ENCODE measurements around the gene FAM98B. TPM values are rescaled to one million over a fixed set of nuclear protein-coding genes. Genes with fewer than 3 reads are reported as not detected.

Gene FAM98B
- total and polyA plus RNA-seq, 10 donors, result 5.7 to 32.3 (median 16.4) TPM

DNA sequence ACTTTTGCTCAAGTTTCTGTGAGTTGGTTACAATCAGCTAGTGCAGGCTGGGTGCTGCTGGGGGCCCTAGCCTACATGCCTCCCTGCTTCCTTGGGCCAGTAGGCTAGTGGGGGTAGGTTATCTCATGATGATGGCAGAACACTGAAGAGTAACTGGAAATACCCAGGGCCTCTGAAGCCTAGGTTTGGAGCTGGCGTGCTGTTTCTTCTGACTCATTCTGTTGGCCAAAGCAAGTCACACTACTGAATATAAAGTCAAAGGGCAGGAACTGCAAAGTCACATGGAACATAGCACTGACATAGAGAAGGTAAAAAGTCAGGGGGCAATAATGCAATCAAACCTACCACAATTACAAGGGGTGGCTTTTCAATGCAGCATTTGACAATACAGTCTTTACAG lies 76.2 kb downstream of the FAM98B start:
- H3K4me1 ChIP-seq, result peaks cover 0 to 30% (median 0%) of the 10 kb centered on the region in 6 donors
- WGBS, 5 donors, result 69 to 81% (median 77%) methylated on average over 1 of the region's 1 CpG
- no peak overlapping the region for H3K4me3 ChIP-seq
- no peaks in the 10 kb centered on the region for H3K9me3 ChIP-seq
- intact Hi-C loops (cut with DNase I; ENCODE audit: low total_unique reads), result no loop called here
- no peaks in the 10 kb centered on the region for H3K27me3 ChIP-seq (replicated peaks in 1 of 7)
- no peak overlapping the region for H3K27ac ChIP-seq
- no peak for DNase-seq
- TF ChIP-seq POLR2AphosphoS5 (IDR thresholded peaks at IDR 0.05), result no peak
- H3K36me3 ChIP-seq, result peaks cover 0 to 32% (median 0%) of the 10 kb centered on the region in 6 donors

DNA sequence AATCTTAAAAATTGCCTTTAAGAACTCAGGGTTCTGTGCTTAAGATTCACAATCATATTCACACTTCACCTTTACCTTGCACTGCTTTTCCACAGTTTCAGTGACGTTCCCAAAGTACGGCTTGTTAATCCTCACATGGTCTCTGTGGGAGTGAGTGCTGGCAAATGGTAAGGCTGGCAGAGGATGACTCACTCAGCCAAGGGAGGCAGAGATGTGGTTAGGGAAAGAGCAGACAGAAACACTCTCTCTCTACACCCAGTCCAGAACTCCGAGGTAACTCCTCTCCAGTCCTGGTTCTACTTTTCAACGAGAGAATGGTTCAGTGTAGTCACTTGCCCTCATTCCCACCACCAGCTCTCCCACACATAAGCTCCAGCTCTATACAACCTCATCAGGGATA lies 77.6 kb downstream of the FAM98B start:
- no peaks in the 10 kb centered on the region for H3K27me3 ChIP-seq (replicated peaks in 1 of 7)
- no peak overlapping the region for H3K27ac ChIP-seq
- no peak overlapping the region for H3K4me3 ChIP-seq
- TF ChIP-seq, protein P1, sequence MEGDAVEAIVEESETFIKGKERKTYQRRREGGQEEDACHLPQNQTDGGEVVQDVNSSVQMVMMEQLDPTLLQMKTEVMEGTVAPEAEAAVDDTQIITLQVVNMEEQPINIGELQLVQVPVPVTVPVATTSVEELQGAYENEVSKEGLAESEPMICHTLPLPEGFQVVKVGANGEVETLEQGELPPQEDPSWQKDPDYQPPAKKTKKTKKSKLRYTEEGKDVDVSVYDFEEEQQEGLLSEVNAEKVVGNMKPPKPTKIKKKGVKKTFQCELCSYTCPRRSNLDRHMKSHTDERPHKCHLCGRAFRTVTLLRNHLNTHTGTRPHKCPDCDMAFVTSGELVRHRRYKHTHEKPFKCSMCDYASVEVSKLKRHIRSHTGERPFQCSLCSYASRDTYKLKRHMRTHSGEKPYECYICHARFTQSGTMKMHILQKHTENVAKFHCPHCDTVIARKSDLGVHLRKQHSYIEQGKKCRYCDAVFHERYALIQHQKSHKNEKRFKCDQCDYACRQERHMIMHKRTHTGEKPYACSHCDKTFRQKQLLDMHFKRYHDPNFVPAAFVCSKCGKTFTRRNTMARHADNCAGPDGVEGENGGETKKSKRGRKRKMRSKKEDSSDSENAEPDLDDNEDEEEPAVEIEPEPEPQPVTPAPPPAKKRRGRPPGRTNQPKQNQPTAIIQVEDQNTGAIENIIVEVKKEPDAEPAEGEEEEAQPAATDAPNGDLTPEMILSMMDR (IDR thresholded peaks at IDR 0.05 in 8 of 11, conservative IDR thresholded peaks at IDR 0.05 in 3 of 11), result no peak
- intact Hi-C loops (cut with DNase I; ENCODE audit: low total_unique reads), result no loop called here
- 81 to 93% (median 86%) methylated on average over 4 of the region's 4 CpGs for WGBS, 5 donors
- H3K4me1 ChIP-seq, result peaks cover 0 to 43% (median 0%) of the 10 kb centered on the region in 6 donors
- H3K36me3 ChIP-seq, result peaks cover 0 to 26% (median 0%) of the 10 kb centered on the region in 6 donors
- DNase-seq, result no peak
- no peaks in the 10 kb centered on the region for H3K9me3 ChIP-seq

DNA sequence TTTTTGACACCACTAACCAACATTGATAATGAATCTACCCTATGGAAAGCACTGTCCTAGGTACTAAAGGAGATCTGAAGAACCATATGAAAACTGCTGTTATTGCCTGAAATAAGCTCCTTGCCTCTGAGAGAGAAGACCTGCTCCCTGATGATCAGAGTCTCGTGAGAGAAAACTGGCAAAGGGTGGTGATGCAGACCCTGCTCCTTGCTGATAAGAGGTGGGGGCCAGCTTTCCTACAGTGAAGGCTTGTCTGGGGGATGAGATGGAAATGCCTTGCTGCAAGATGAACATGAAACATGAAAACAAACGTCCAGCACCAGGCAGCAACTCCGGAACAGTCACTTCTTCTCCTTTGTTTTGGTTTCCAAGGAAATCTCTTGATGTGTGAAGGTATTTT lies 78.8 kb downstream of the FAM98B start:
- TF ChIP-seq POLR2A (IDR thresholded peaks at IDR 0.05) (no peak), POLR2AphosphoS5 (IDR thresholded peaks at IDR 0.05) (no peak)
- TF ChIP-seq, protein P1 (IDR thresholded peaks at IDR 0.05 in 8 of 11, conservative IDR thresholded peaks at IDR 0.05 in 3 of 11), result no peak
- peaks cover 0 to 26% (median 0%) of the 10 kb centered on the region in 6 donors for H3K36me3 ChIP-seq
- no peak for DNase-seq
- H3K9me3 ChIP-seq, result no peaks in the 10 kb centered on the region
- H3K27me3 ChIP-seq (replicated peaks in 1 of 7), result no peaks in the 10 kb centered on the region
- peaks cover 0 to 55% (median 0%) of the 10 kb centered on the region in 6 donors for H3K4me1 ChIP-seq
- 84 to 95% (median 87%) methylated on average over 3 of the region's 3 CpGs for WGBS, 5 donors
- intact Hi-C loops (cut with DNase I; ENCODE audit: low total_unique reads), result no loop called here
- H3K27ac ChIP-seq, result peak overlapping the region in 1 of 8 donors; percentile 8
- no peak overlapping the region for H3K4me3 ChIP-seq

DNA sequence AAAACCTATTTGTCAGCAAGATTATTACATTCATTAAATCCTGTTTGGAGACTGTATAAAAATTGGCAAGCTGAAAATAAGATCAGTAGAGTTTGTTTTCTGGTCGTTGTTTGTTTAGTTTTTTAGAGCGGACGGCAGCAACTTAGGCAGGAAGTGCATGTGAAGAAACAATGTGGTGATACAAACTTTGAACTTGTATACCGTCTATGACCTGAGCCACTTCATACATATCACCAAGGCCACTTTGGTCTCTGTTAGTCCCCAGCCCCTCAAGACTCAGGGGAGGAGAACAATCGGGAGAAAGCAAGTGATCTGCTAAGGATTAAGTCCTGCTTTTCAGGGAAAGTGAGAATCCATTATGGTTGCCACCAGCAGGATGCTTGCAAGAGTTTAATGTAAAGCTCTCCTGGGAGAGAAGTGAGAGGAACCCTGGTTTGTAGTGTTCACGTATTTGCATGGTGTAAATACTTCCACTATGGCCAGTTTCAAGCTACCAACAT lies 79.5 kb downstream of the FAM98B start:
- Histone ChIP-seq H3K9me3 (no peaks in the 10 kb centered on the region), H3K36me3 (peaks cover 0 to 26% (median 0%) of the 10 kb centered on the region in 6 donors), H3K4me1 (peaks cover 0 to 61% (median 0%) of the 10 kb centered on the region in 6 donors), H3K27me3 (replicated peaks in 1 of 7) (no peaks in the 10 kb centered on the region), H3K27ac (peak overlapping the region in 1 of 8 donors; percentile 8), H3K4me3 (no peak overlapping the region)
- 68 to 75% (median 70%) methylated on average over 6 of the region's 6 CpGs for WGBS, 5 donors
- DNase-seq, result no peak
- intact Hi-C loops (cut with DNase I; ENCODE audit: low total_unique reads), result no loop called here
- no peak for TF ChIP-seq POLR2AphosphoS5 (IDR thresholded peaks at IDR 0.05)
- TF ChIP-seq, protein P1 (IDR thresholded peaks at IDR 0.05 in 8 of 11, conservative IDR thresholded peaks at IDR 0.05 in 3 of 11), result no peak
- TF ChIP-seq POLR2A (IDR thresholded peaks at IDR 0.05), result no peak

DNA sequence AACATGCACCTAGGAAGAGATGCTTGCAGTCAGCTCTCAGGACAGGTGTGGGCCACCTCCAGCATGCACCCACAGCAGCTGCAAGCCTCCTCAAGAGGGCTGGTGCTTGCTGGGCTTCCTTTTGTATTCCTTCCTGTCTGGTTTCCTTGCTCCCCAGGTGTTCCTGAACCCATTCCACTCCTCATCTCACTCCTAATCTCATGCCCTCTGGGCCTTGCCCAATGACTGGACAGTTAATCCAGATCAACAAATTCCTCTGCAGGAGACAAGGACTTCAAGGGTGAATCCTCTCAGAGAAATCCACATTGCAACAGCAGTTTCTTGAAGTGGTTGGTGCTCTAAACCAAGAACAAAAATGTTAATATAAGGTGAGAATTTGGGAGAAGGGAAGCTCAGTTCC lies 80.0 kb downstream of the FAM98B start:
- Histone ChIP-seq H3K27ac (peak overlapping the region in 1 of 8 donors; percentile 8), H3K36me3 (peaks cover 0 to 26% (median 0%) of the 10 kb centered on the region in 6 donors), H3K4me1 (peaks cover 0 to 66% (median 0%) of the 10 kb centered on the region in 6 donors), H3K9me3 (no peaks in the 10 kb centered on the region), H3K4me3 (no peak overlapping the region), H3K27me3 (replicated peaks in 1 of 7) (no peaks in the 10 kb centered on the region)
- intact Hi-C loops (cut with DNase I; ENCODE audit: low total_unique reads), result no loop called here
- TF ChIP-seq POLR2AphosphoS5 (IDR thresholded peaks at IDR 0.05) (no peak), POLR2A (IDR thresholded peaks at IDR 0.05) (no peak)
- TF ChIP-seq, protein P1 (IDR thresholded peaks at IDR 0.05 in 8 of 11, conservative IDR thresholded peaks at IDR 0.05 in 3 of 11), result no peak
- no peak for DNase-seq

Data from spleen (tissue), 11 donors.